Stimulated activated CD8-positive, alpha-beta memory T cell treated with anti-CD3 and anti-CD28 coated beads, Interleukin-15, amount 100 ng/mL, for 1 hour (primary cell): ENCODE results near the gene BAHCC1.

Experiments
- DNase-seq: peaks from one replicate; pipeline ENCODE4 v3.0.0-alpha.2; 2020; ENCODE audit warnings: low read depth

The BAHCC1 gene

GRCh38 chr17:81386646-81387099 lies 8.6 kb upstream of the BAHCC1 start:
- DNase-seq = no peak

- no peak for DNase-seq
These were observed 7.9 kb upstream of the BAHCC1 start for GRCh38 chr17:81387100-81388090.

- no peak for DNase-seq
These were observed 7.1 kb upstream of the BAHCC1 start for GRCh38 chr17:81388091-81388611.

GRCh38 chr17:81388612-81389367 lies 6.5 kb upstream of the BAHCC1 start:
- DNase-seq = no peak

GRCh38 chr17:81389585-81389984 lies 5.7 kb upstream of the BAHCC1 start:
- DNase-seq = no peak

- DNase-seq = no peak
These were observed 5.0 kb upstream of the BAHCC1 start for GRCh38 chr17:81390029-81390872.

GRCh38 chr17:81390873-81391255 lies 4.4 kb upstream of the BAHCC1 start:
- no peak for DNase-seq

- no peak for DNase-seq
These were observed 3.8 kb upstream of the BAHCC1 start for GRCh38 chr17:81391293-81391935.

GRCh38 chr17:81391936-81392908 lies 3.0 kb upstream of the BAHCC1 start:
- no peak for DNase-seq

- DNase-seq = no peak
These were observed 2.2 kb upstream of the BAHCC1 start for GRCh38 chr17:81392909-81393654.

GRCh38 chr17:81393684-81394376 lies 1.4 kb upstream of the BAHCC1 start:
- DNase-seq = no peak

- no peak for DNase-seq
These were observed 808 bp upstream of the BAHCC1 start for GRCh38 chr17:81394377-81394920.

GRCh38 chr17:81395600-81396277 lies 482 bp downstream of the BAHCC1 start:
- DNase-seq = no peak

GRCh38 chr17:81396278-81396721 lies 1.0 kb downstream of the BAHCC1 start:
- DNase-seq = no peak

- no peak for DNase-seq
These were observed 1.6 kb downstream of the BAHCC1 start for GRCh38 chr17:81396722-81397313.

- no peak for DNase-seq
These were observed 2.3 kb downstream of the BAHCC1 start for GRCh38 chr17:81397314-81398175.
